Activated naive CD4-positive, alpha-beta T cell treated with anti-CD3 and anti-CD28 coated beads, Interleukin-2, amount 50 U/mL, for 24 hours (primary cell): ENCODE results near the gene ACSM3.

Experiments
- H3K27ac Mint-ChIP-seq: one replicate; pipeline ENCODE4 v1.8.0; 2021; ENCODE audit warnings: mild to moderate bottlenecking, mixed read lengths
- H3K27me3 Mint-ChIP-seq: one replicate; pipeline ENCODE4 v1.8.0; 2021; ENCODE audit warnings: mixed read lengths
- H3K36me3 Mint-ChIP-seq: one replicate; pipeline ENCODE4 v1.8.0; 2021; ENCODE audit warnings: mixed read lengths
- H3K4me1 Mint-ChIP-seq: one replicate; pipeline ENCODE4 v1.8.0; 2021; ENCODE audit warnings: mixed read lengths
- H3K4me3 Mint-ChIP-seq: one replicate; pipeline ENCODE4 v1.8.0; 2021; ENCODE audit warnings: mild to moderate bottlenecking, mixed read lengths
- H3K9me3 Mint-ChIP-seq: one replicate; pipeline ENCODE4 v1.8.0; 2021; ENCODE audit warnings: mixed read lengths

Gene ACSM3

GRCh38 chr16:20811889-20812439 is 48.1 kb downstream of the ACSM3 start:
- Mint-ChIP-seq H3K27ac (no peak overlapping the region), H3K4me1 (peaks cover 3% of the 10 kb centered on the region), H3K27me3 (no peaks in the 10 kb centered on the region), H3K36me3 (no peaks in the 10 kb centered on the region), H3K4me3 (no peak overlapping the region), H3K9me3 (no peaks in the 10 kb centered on the region)

- no peak overlapping the region for H3K4me3 Mint-ChIP-seq
- no peak overlapping the region for H3K27ac Mint-ChIP-seq
- H3K4me1 Mint-ChIP-seq, result no peaks in the 10 kb centered on the region
- no peaks in the 10 kb centered on the region for H3K36me3 Mint-ChIP-seq
- no peaks in the 10 kb centered on the region for H3K9me3 Mint-ChIP-seq
- H3K27me3 Mint-ChIP-seq, result no peaks in the 10 kb centered on the region
Measured at GRCh38 chr16:20812510-20812909, 48.7 kb downstream of the ACSM3 start.

- no peaks in the 10 kb centered on the region for H3K27me3 Mint-ChIP-seq
- no peaks in the 10 kb centered on the region for H3K9me3 Mint-ChIP-seq
- no peak overlapping the region for H3K27ac Mint-ChIP-seq
Measured at GRCh38 chr16:20814784-20815183, 51.0 kb downstream of the ACSM3 start.

GRCh38 chr16:20818929-20819585 is 55.2 kb downstream of the ACSM3 start:
- Mint-ChIP-seq H3K9me3 (no peaks in the 10 kb centered on the region), H3K4me1 (peaks cover 6% of the 10 kb centered on the region), H3K27ac (no peak overlapping the region), H3K4me3 (no peak overlapping the region), H3K27me3 (no peaks in the 10 kb centered on the region), H3K36me3 (no peaks in the 10 kb centered on the region)

More at GRCh38 chr16:20814784-20815183, 51.0 kb downstream of the ACSM3 start:
- H3K4me1 Mint-ChIP-seq, result no peaks in the 10 kb centered on the region
- no peak overlapping the region for H3K4me3 Mint-ChIP-seq
- no peaks in the 10 kb centered on the region for H3K36me3 Mint-ChIP-seq

- Mint-ChIP-seq H3K27ac (no peak overlapping the region), H3K9me3 (no peaks in the 10 kb centered on the region), H3K4me1 (peaks cover 6% of the 10 kb centered on the region), H3K27me3 (no peaks in the 10 kb centered on the region), H3K4me3 (no peak overlapping the region), H3K36me3 (no peaks in the 10 kb centered on the region)
Measured at GRCh38 chr16:20821682-20822081, 57.9 kb downstream of the ACSM3 start.

- no peak overlapping the region for H3K27ac Mint-ChIP-seq
- H3K4me1 Mint-ChIP-seq, result peaks cover 6% of the 10 kb centered on the region
- H3K36me3 Mint-ChIP-seq, result no peaks in the 10 kb centered on the region
- H3K4me3 Mint-ChIP-seq, result no peak overlapping the region
- no peaks in the 10 kb centered on the region for H3K27me3 Mint-ChIP-seq
- H3K9me3 Mint-ChIP-seq, result no peaks in the 10 kb centered on the region
Measured at GRCh38 chr16:20822521-20823325, 58.9 kb downstream of the ACSM3 start.

GRCh38 chr16:20826039-20826566 is 62.3 kb downstream of the ACSM3 start:
- H3K4me1 Mint-ChIP-seq, result peaks cover 6% of the 10 kb centered on the region
- H3K36me3 Mint-ChIP-seq, result no peaks in the 10 kb centered on the region
- H3K9me3 Mint-ChIP-seq, result no peaks in the 10 kb centered on the region
- no peaks in the 10 kb centered on the region for H3K27me3 Mint-ChIP-seq
- no peak overlapping the region for H3K27ac Mint-ChIP-seq
- no peak overlapping the region for H3K4me3 Mint-ChIP-seq

- peaks cover 2% of the 10 kb centered on the region for H3K9me3 Mint-ChIP-seq
- H3K4me3 Mint-ChIP-seq, result no peak overlapping the region
- no peak overlapping the region for H3K27ac Mint-ChIP-seq
- H3K36me3 Mint-ChIP-seq, result peaks cover 2% of the 10 kb centered on the region
- H3K27me3 Mint-ChIP-seq, result no peaks in the 10 kb centered on the region
- no peaks in the 10 kb centered on the region for H3K4me1 Mint-ChIP-seq
Measured at GRCh38 chr16:20829536-20829935, 65.7 kb downstream of the ACSM3 start.

- Mint-ChIP-seq H3K27ac (no peak overlapping the region), H3K4me1 (no peaks in the 10 kb centered on the region), H3K27me3 (no peaks in the 10 kb centered on the region), H3K36me3 (peaks cover 5% of the 10 kb centered on the region), H3K4me3 (no peak overlapping the region), H3K9me3 (peaks cover 10% of the 10 kb centered on the region)
Measured at GRCh38 chr16:20830372-20830771, 66.6 kb downstream of the ACSM3 start.

- H3K27me3 Mint-ChIP-seq, result no peaks in the 10 kb centered on the region
- peaks cover 20% of the 10 kb centered on the region for H3K9me3 Mint-ChIP-seq
- H3K36me3 Mint-ChIP-seq, result peaks cover 11% of the 10 kb centered on the region
- no peak overlapping the region for H3K27ac Mint-ChIP-seq
- H3K4me1 Mint-ChIP-seq, result no peaks in the 10 kb centered on the region
- H3K4me3 Mint-ChIP-seq, result no peak overlapping the region
Measured at GRCh38 chr16:20833086-20833485, 69.3 kb downstream of the ACSM3 start.

- H3K36me3 Mint-ChIP-seq, result peaks cover 12% of the 10 kb centered on the region
- no peak overlapping the region for H3K4me3 Mint-ChIP-seq
- no peaks in the 10 kb centered on the region for H3K27me3 Mint-ChIP-seq
- peaks cover 2% of the 10 kb centered on the region for H3K4me1 Mint-ChIP-seq
- no peak overlapping the region for H3K27ac Mint-ChIP-seq
- H3K9me3 Mint-ChIP-seq, result peaks cover 20% of the 10 kb centered on the region
Measured at GRCh38 chr16:20838240-20838639, 74.4 kb downstream of the ACSM3 start.

GRCh38 chr16:20839504-20839903 is 75.7 kb downstream of the ACSM3 start:
- Mint-ChIP-seq H3K36me3 (peaks cover 10% of the 10 kb centered on the region), H3K9me3 (peaks cover 19% of the 10 kb centered on the region), H3K4me1 (peaks cover 15% of the 10 kb centered on the region), H3K27me3 (no peaks in the 10 kb centered on the region), H3K4me3 (no peak overlapping the region), H3K27ac (no peak overlapping the region)

- H3K27me3 Mint-ChIP-seq, result no peaks in the 10 kb centered on the region
- H3K4me1 Mint-ChIP-seq, result peaks cover 26% of the 10 kb centered on the region
- no peaks in the 10 kb centered on the region for H3K9me3 Mint-ChIP-seq
- H3K27ac Mint-ChIP-seq, result peak overlapping the region; percentile 78
- H3K4me3 Mint-ChIP-seq, result peak overlapping the region; percentile 41
- H3K36me3 Mint-ChIP-seq, result no peaks in the 10 kb centered on the region
Measured at GRCh38 chr16:20844054-20844453, 80.2 kb downstream of the ACSM3 start.

GRCh38 chr16:20844588-20844987 is 80.8 kb downstream of the ACSM3 start:
- H3K9me3 Mint-ChIP-seq, result no peaks in the 10 kb centered on the region
- H3K36me3 Mint-ChIP-seq, result no peaks in the 10 kb centered on the region
- H3K27ac Mint-ChIP-seq, result peak overlapping the region; percentile 78
- H3K4me1 Mint-ChIP-seq, result peaks cover 26% of the 10 kb centered on the region
- H3K4me3 Mint-ChIP-seq, result peak overlapping the region; percentile 20
- H3K27me3 Mint-ChIP-seq, result no peaks in the 10 kb centered on the region

- no peak overlapping the region for H3K4me3 Mint-ChIP-seq
- no peaks in the 10 kb centered on the region for H3K36me3 Mint-ChIP-seq
- peaks cover 30% of the 10 kb centered on the region for H3K4me1 Mint-ChIP-seq
- no peak overlapping the region for H3K27ac Mint-ChIP-seq
- H3K27me3 Mint-ChIP-seq, result no peaks in the 10 kb centered on the region
- no peaks in the 10 kb centered on the region for H3K9me3 Mint-ChIP-seq
Measured at GRCh38 chr16:20846030-20846429, 82.2 kb downstream of the ACSM3 start.

- Mint-ChIP-seq H3K9me3 (no peaks in the 10 kb centered on the region), H3K4me1 (peaks cover 30% of the 10 kb centered on the region), H3K4me3 (no peak overlapping the region), H3K27me3 (no peaks in the 10 kb centered on the region), H3K36me3 (no peaks in the 10 kb centered on the region), H3K27ac (no peak overlapping the region)
Measured at GRCh38 chr16:20846551-20846950, 82.7 kb downstream of the ACSM3 start.
